ENCODE results near the gene LARP4.
"Not testable (repeated sequence)": the region's sequence is repeated elsewhere in the genome, so short reads cannot be mapped to it uniquely, and the experiment has no call there.

The LARP4 gene

GRCh38 chr12:50400638-50401499, at the start of gene LARP4:
Gene LARP4 (plus strand): TSS chr12:50400885. CDS start chr12:50401011, 126 bp downstream.
- peak; percentile 88 for DNase-seq (ENCODE audit: low read depth)

GRCh38 chr12:50351120-50352043, 49.3 kb upstream of the LARP4 start:
- DNase-seq (ENCODE audit: low read depth) = no peak

GRCh38 chr12:50353404-50353803, 47.3 kb upstream of the LARP4 start:
- DNase-seq (ENCODE audit: low read depth) = no peak

GRCh38 chr12:50353869-50354593, 46.7 kb upstream of the LARP4 start:
- DNase-seq (ENCODE audit: low read depth) = no peak

- no peak for DNase-seq (ENCODE audit: low read depth)
These were observed 45.8 kb upstream of the LARP4 start for GRCh38 chr12:50354908-50355307.

GRCh38 chr12:50355365-50355764, 45.3 kb upstream of the LARP4 start:
- DNase-seq (ENCODE audit: low read depth) = no peak

- no peak for DNase-seq (ENCODE audit: low read depth)
These were observed 38.0 kb upstream of the LARP4 start for GRCh38 chr12:50362671-50363070.

- DNase-seq (ENCODE audit: low read depth) = no peak
These were observed 37.5 kb upstream of the LARP4 start for GRCh38 chr12:50363141-50363540.

GRCh38 chr12:50365709-50366406, 34.8 kb upstream of the LARP4 start:
- no peak for DNase-seq (ENCODE audit: low read depth)

GRCh38 chr12:50370672-50371071, 30.0 kb upstream of the LARP4 start:
- DNase-seq (ENCODE audit: low read depth) = not testable (repeated sequence)

- DNase-seq (ENCODE audit: low read depth) = no peak
These were observed 24.9 kb upstream of the LARP4 start for GRCh38 chr12:50375802-50376201.

- no peak for DNase-seq (ENCODE audit: low read depth)
These were observed 19.8 kb upstream of the LARP4 start for GRCh38 chr12:50380761-50381325.

- DNase-seq (ENCODE audit: low read depth) = no peak
These were observed 13.2 kb upstream of the LARP4 start for GRCh38 chr12:50387487-50387886.

- no peak for DNase-seq (ENCODE audit: low read depth)
These were observed 12.7 kb upstream of the LARP4 start for GRCh38 chr12:50387972-50388478.

GRCh38 chr12:50388793-50389192, 11.9 kb upstream of the LARP4 start:
- DNase-seq (ENCODE audit: low read depth) = not testable (repeated sequence)

GRCh38 chr12:50390316-50390741, 10.4 kb upstream of the LARP4 start:
- DNase-seq (ENCODE audit: low read depth) = no peak

- DNase-seq (ENCODE audit: low read depth) = no peak
These were observed 6.1 kb upstream of the LARP4 start for GRCh38 chr12:50394469-50395029.

- no peak for DNase-seq (ENCODE audit: low read depth)
These were observed 3.5 kb upstream of the LARP4 start for GRCh38 chr12:50397117-50397650.

- DNase-seq (ENCODE audit: low read depth) = no peak
These were observed 1.8 kb upstream of the LARP4 start for GRCh38 chr12:50398931-50399330.

- no peak for DNase-seq (ENCODE audit: low read depth)
These were observed 514 bp upstream of the LARP4 start for GRCh38 chr12:50400104-50400637.
